Measurements from ENCODE around the gene FOSL2.

FOSL2 gene

DNA sequence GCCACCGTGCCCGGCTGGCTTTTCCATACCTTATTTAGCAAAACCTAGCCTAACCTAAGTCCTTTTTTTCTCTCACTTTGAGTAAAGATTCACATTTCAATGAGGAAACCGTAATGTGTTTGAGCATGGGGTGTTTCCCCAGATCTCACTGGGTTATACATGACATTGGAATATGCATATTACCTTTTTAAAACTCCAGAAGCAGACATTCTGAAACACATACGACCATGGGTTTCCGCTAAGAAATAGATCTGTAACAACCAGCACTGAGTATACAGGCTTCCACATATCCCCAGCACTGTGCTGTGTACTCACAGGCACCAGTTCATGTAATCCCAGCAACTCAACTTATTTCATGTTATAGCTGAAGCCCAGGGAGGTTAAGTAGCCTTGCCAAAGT, 41.0 kb upstream of the FOSL2 start:
- Histone ChIP-seq H3K4me3 (IDR thresholded peaks at IDR 0.05; ENCODE audit: insufficient read depth, low read depth, low read length) (no peak overlapping the region), H3K27ac (no peak overlapping the region), H3K9ac (no peak overlapping the region), H3K79me2 (ENCODE audit: insufficient read depth, low read depth) (no peaks in the 10 kb centered on the region), H3K4me1 (ENCODE audit: low read depth, poor library complexity, severe bottlenecking) (no peaks in the 10 kb centered on the region), H3K36me3 (ENCODE audit: insufficient read depth) (no peaks in the 10 kb centered on the region), H3K27me3 (ENCODE audit: insufficient read depth, low read depth) (no peaks in the 10 kb centered on the region), H3K4me2 (no peak overlapping the region), H4K20me1 (ENCODE audit: insufficient read depth) (no peaks in the 10 kb centered on the region), H2AFZ (ENCODE audit: low read depth) (no peak overlapping the region)
- TF ChIP-seq, protein P1, sequence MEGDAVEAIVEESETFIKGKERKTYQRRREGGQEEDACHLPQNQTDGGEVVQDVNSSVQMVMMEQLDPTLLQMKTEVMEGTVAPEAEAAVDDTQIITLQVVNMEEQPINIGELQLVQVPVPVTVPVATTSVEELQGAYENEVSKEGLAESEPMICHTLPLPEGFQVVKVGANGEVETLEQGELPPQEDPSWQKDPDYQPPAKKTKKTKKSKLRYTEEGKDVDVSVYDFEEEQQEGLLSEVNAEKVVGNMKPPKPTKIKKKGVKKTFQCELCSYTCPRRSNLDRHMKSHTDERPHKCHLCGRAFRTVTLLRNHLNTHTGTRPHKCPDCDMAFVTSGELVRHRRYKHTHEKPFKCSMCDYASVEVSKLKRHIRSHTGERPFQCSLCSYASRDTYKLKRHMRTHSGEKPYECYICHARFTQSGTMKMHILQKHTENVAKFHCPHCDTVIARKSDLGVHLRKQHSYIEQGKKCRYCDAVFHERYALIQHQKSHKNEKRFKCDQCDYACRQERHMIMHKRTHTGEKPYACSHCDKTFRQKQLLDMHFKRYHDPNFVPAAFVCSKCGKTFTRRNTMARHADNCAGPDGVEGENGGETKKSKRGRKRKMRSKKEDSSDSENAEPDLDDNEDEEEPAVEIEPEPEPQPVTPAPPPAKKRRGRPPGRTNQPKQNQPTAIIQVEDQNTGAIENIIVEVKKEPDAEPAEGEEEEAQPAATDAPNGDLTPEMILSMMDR (conservative IDR thresholded peaks at IDR 0.05; ENCODE audit: low read depth, low read length) = no peak

DNA sequence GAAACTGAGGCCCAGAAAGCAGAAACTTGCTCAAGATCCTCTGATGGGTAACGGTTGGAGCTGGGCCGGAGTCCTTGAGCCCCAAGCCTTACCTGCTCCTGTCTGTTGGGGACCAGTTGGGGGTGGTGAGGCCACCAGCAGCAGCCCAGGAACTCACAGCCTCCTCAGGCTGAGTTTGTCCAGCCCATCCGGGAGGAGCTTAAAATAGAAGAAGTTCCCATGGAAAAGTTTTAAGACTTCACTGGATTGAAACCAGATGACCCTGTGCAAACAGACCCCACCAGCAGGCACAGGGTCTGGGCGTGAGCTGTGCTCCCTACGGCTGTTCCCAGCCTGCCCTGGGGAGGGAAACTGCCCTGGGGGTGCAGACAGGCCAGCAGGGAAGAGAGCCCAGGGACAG, 40.6 kb upstream of the FOSL2 start:
- no peaks in the 10 kb centered on the region for H3K36me3 ChIP-seq (ENCODE audit: insufficient read depth)
- no peak overlapping the region for H3K27ac ChIP-seq
- H4K20me1 ChIP-seq (ENCODE audit: insufficient read depth) = no peaks in the 10 kb centered on the region
- H3K9ac ChIP-seq = no peak overlapping the region
- H3K27me3 ChIP-seq (ENCODE audit: insufficient read depth, low read depth) = no peaks in the 10 kb centered on the region
- H2AFZ ChIP-seq (ENCODE audit: low read depth) = no peak overlapping the region
- TF ChIP-seq, protein P1 (conservative IDR thresholded peaks at IDR 0.05; ENCODE audit: low read depth, low read length) = no peak
- H3K4me2 ChIP-seq = no peak overlapping the region
- no peaks in the 10 kb centered on the region for H3K4me1 ChIP-seq (ENCODE audit: low read depth, poor library complexity, severe bottlenecking)
- H3K4me3 ChIP-seq (IDR thresholded peaks at IDR 0.05; ENCODE audit: insufficient read depth, low read depth, low read length) = no peak overlapping the region
- H3K79me2 ChIP-seq (ENCODE audit: insufficient read depth, low read depth) = no peaks in the 10 kb centered on the region

- H4K20me1 ChIP-seq (ENCODE audit: insufficient read depth) = no peaks in the 10 kb centered on the region
- no peaks in the 10 kb centered on the region for H3K27me3 ChIP-seq (ENCODE audit: insufficient read depth, low read depth)
- H3K9ac ChIP-seq = no peak overlapping the region
- H3K36me3 ChIP-seq (ENCODE audit: insufficient read depth) = no peaks in the 10 kb centered on the region
- TF ChIP-seq, protein P1 (conservative IDR thresholded peaks at IDR 0.05; ENCODE audit: low read depth, low read length) = no peak
- H3K27ac ChIP-seq = no peak overlapping the region
- H3K4me1 ChIP-seq (ENCODE audit: low read depth, poor library complexity, severe bottlenecking) = no peaks in the 10 kb centered on the region
- H3K4me2 ChIP-seq = no peak overlapping the region
- H2AFZ ChIP-seq (ENCODE audit: low read depth) = no peak overlapping the region
- no peak overlapping the region for H3K4me3 ChIP-seq (IDR thresholded peaks at IDR 0.05; ENCODE audit: insufficient read depth, low read depth, low read length)
- no peaks in the 10 kb centered on the region for H3K79me2 ChIP-seq (ENCODE audit: insufficient read depth, low read depth)
Measured at GRCh38 chr2:28352610-28353195, 40.0 kb upstream of the FOSL2 start.

- no peak overlapping the region for H2AFZ ChIP-seq (ENCODE audit: low read depth)
- no peak overlapping the region for H3K4me3 ChIP-seq (IDR thresholded peaks at IDR 0.05; ENCODE audit: insufficient read depth, low read depth, low read length)
- TF ChIP-seq, protein P1 (conservative IDR thresholded peaks at IDR 0.05; ENCODE audit: low read depth, low read length) = no peak
- H3K36me3 ChIP-seq (ENCODE audit: insufficient read depth) = no peaks in the 10 kb centered on the region
- no peak overlapping the region for H3K27ac ChIP-seq
- H3K79me2 ChIP-seq (ENCODE audit: insufficient read depth, low read depth) = no peaks in the 10 kb centered on the region
- H3K4me2 ChIP-seq = no peak overlapping the region
- H3K27me3 ChIP-seq (ENCODE audit: insufficient read depth, low read depth) = no peaks in the 10 kb centered on the region
- H3K9ac ChIP-seq = no peak overlapping the region
- H3K4me1 ChIP-seq (ENCODE audit: low read depth, poor library complexity, severe bottlenecking) = peaks cover 18% of the 10 kb centered on the region
- no peaks in the 10 kb centered on the region for H4K20me1 ChIP-seq (ENCODE audit: insufficient read depth)
Measured at GRCh38 chr2:28354920-28355520, 37.6 kb upstream of the FOSL2 start.

Data from KMS-11 (cell line).